Renal cortical epithelial cell (primary cell): ENCODE results near the gene ATF7. TPM values are rescaled to one million over a fixed set of nuclear protein-coding genes. Genes with fewer than 3 reads are reported as not detected.

ENCODE experiments used
- DNase-seq: peaks from one replicate; pipeline ENCODE4 v3.0.0-alpha.2; 2011; ENCODE audit warnings: low read depth
- total RNA-seq: library from RNA; depleted of rRNA; stranded (reverse); fragments of >200 nt; gene quantifications from 2 replicates; pipeline ENCODE4 v1.2.3, GENCODE V29; 2014

The ATF7 gene
- total RNA-seq, 1 donor from 2014 or later: 12.8 TPM

GRCh38 chr12:53532021-53532420, 94.2 kb downstream of the ATF7 start:
- DNase-seq: no peak

- DNase-seq: no peak
Observed at GRCh38 chr12:53530920-53531319, 95.3 kb downstream of the ATF7 start.

DNA sequence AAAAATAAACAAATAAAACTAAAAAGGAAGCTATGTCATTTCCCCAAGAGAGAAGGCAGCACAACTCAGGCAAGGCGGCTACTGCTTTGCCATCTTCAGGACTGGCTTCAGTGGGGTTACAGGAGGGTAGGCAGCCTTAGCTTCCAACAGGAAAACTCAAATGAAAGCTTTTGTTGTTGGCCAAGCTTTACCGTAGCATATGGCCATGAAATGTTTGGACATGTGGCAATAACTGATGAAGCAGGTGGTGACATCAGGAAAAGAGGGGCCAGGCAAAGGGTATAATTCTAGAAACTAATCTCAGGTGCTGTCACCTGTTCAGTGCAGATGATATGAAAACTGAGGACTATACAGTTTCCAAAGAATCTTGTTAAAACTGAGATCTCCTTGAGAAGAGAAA, 96.1 kb downstream of the ATF7 start:
- no peak for DNase-seq

- DNase-seq: no peak
Observed at GRCh38 chr12:53524476-53524875, 101.7 kb downstream of the ATF7 start.

GRCh38 chr12:53523131-53523530, 103.1 kb downstream of the ATF7 start:
- no peak for DNase-seq

- DNase-seq: no peak
Observed at GRCh38 chr12:53518381-53518780, 107.8 kb downstream of the ATF7 start.

GRCh38 chr12:53516758-53517455, 109.3 kb downstream of the ATF7 start:
- DNase-seq: no peak

DNA sequence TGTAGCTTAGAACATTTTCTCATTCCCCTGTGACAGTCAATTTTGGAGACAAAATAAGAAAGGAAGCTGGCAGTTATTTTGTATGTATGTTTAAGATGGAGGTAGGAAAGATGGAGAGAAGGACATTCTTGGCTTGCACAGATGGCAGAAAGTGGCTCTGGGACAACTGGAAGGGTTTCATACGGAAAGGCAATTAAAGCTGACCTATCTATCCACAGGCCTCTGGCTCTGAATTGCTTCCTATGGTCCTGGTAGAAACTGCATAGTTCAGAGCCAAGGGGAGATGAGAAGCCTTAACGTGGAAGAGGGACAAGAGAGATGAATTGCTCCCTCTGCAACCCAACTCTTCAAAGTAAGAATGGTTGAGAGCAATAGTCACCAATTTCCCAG, 110.9 kb downstream of the ATF7 start:
- DNase-seq: no peak

- DNase-seq: no peak
Observed at GRCh38 chr12:53514628-53515290, 111.4 kb downstream of the ATF7 start.

DNA sequence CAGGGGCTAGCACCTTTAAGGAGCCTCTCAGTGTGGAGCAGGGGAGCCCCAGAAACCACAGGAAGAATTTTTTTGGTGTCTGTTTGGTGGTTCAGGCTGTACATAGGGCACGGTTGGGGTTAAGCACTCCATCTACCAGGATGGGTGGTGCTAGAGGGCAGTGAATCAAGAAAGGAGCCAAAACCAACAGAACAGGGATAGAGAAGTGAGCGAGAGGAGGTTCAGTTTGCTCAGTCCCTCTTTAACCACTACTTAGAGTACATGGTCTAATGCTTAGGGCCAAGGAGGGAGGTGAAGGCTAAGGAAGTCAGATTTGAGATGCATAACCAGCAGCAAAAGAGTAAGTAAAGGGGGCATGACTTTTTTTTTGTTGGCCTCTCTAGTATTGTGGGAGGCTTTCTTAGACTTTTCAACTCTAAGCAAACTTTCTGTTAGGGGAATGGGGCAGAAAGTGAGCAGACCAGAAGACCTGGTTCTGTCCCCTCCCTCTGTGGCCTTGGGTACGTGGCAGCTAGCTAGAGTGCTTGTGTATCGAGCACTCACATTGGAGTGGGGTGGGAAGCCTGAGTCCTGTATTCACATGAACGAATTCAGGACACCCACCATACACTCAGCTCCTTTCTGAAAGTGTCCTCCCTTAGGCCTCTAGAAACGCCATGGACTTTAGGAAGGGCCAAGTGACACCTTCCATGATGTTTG, 112.3 kb downstream of the ATF7 start:
- DNase-seq: no peak

GRCh38 chr12:53510181-53510812, 115.9 kb downstream of the ATF7 start:
- DNase-seq: no peak

- DNase-seq: peak; percentile 59
Observed at GRCh38 chr12:53508534-53509170, 117.5 kb downstream of the ATF7 start.

- DNase-seq: no peak
Observed at GRCh38 chr12:53507603-53507885, 118.6 kb downstream of the ATF7 start.

DNA sequence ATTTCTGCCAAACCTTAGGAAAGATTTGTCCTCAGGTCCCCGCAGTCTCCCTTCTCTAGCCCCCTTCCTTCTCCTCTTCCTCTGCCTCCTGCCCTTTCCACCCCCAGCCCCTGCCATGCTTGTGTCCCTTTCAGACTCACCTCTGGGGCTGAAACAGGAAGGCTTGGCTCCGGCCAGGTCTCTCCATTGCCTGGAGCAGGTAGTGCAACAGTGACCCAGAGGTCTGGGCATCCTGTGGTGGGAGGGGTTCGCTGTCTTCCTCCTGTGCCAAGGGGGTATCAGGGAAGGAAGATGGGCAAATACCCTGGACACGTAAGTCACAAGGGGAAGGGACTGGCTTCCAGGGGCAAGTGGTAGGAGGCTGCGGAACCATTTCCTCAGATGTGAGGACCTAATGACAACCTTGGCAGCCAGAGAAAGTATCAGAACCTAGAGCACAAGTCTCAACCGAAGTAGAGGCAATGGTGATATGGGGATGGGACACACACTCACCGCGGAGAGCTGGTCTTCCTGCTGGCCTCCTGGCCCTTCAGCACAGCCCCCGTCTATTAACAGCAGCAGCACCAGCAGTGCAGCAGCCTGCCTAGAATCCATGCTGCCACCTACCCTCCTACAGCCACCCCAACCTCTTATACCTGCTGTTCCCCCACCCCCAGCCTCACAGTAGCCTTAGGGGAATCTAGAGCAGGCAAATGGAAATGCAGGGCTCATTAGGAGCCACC, 119.1 kb downstream of the ATF7 start, which contains the start of gene NPFF:
NPFF (minus strand) TSS at position 604 of the 722 bp plus-strand sequence; CDS start at position 594, 10 bp downstream.
- DNase-seq: no peak

- no peak for DNase-seq
Observed at GRCh38 chr12:53506450-53506785, 119.8 kb downstream of the ATF7 start.

DNA sequence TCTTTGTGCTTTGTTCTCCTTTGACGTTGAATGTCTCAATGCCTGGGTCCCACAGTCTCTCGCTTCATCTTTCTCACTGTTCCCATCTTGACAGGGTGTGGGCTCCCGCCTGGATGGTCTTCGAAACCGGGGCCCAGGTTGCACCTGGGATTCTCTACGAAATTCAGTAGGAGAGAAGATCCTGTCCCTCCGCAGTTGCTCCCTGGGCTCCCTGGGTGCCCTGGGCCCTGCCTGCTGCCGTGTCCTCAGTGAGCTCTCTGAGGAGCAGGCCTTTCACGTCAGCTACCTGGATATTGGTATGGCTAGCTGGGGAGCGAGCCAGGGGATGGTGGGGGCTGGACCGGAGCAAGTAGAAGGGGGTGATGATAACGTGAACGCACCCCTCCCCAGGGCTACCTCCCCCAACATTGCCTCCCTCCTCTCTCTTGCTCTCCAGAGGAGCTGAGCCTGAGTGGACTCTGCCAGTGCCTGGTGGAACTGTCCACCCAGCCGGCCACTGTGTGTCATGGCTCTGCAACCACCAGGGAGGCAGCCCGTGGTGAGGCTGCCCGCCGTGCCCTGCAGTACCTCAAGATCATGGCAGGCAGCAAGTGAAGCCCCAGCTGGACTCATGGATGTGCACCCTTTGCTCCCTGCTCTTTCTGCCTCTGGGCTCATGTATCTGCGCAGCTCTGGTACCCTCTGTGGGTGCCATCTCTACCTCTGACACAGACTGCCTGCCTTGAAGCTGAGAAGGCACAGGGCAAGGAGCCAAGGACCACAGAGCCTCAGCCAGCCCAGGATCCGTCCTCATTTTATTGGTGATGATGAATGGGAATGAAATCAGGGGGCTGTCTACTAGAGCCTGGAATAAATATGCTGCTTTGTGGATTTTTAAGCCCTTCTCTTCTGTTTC, 120.4 kb downstream of the ATF7 start:
- DNase-seq: no peak

- DNase-seq: no peak
Observed at GRCh38 chr12:53505086-53505485, 121.1 kb downstream of the ATF7 start.

GRCh38 chr12:53504004-53504920, 121.9 kb downstream of the ATF7 start:
- no peak for DNase-seq

DNA sequence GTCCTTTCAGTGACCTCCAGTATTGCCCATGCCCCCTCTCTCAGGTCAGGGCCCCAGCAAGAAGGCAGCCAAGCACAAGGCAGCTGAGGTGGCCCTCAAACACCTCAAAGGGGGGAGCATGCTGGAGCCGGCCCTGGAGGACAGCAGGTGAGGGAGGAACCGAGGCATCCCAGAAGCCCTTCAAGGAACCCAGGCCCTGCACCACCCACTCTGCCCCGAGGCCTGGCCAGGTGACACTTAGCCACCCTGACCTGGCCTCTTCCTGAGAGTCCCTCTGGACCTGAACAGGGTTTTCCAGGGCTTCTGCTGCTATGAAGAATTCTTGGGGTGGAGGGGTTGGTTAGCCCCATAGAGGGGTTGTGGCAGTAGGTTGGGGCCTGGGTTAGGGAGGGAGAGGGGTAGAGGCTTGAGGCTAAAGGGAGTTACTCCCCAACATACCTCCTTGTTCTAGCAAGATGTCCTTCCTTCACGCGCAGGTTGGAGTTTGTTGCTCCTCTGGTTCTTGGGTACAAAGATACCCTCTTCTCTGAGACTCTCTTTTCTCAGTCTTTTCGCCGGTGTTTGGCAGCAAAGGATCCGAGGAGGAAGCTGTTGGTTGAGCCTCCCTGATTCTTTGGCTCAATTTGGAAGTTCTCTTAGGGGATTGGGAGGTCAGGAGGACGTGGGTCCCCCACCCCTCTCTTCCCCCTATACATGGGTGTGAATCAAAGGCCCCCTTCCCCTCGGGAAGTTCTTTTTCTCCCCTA, 123.0 kb downstream of the ATF7 start:
- no peak for DNase-seq
